GM19193 (cell line): ENCODE results near the gene ZFHX3.

Experiments
- POLR2A ChIP-seq: IDR thresholded peaks from 4 replicates; pipeline ENCODE4 v1.6.1; 2011; ENCODE audit not compliant: insufficient read depth, insufficient read length; ENCODE audit errors: extremely low read depth

ZFHX3 gene

GRCh38 chr16:72896485-72897118 is 151.3 kb downstream of the ZFHX3 start:
- no peak for TF ChIP-seq POLR2A

GRCh38 chr16:72895951-72896350 is 152.0 kb downstream of the ZFHX3 start:
- TF ChIP-seq POLR2A, result no peak

- no peak for TF ChIP-seq POLR2A
These were observed 153.4 kb downstream of the ZFHX3 start for GRCh38 chr16:72894293-72895151.

DNA sequence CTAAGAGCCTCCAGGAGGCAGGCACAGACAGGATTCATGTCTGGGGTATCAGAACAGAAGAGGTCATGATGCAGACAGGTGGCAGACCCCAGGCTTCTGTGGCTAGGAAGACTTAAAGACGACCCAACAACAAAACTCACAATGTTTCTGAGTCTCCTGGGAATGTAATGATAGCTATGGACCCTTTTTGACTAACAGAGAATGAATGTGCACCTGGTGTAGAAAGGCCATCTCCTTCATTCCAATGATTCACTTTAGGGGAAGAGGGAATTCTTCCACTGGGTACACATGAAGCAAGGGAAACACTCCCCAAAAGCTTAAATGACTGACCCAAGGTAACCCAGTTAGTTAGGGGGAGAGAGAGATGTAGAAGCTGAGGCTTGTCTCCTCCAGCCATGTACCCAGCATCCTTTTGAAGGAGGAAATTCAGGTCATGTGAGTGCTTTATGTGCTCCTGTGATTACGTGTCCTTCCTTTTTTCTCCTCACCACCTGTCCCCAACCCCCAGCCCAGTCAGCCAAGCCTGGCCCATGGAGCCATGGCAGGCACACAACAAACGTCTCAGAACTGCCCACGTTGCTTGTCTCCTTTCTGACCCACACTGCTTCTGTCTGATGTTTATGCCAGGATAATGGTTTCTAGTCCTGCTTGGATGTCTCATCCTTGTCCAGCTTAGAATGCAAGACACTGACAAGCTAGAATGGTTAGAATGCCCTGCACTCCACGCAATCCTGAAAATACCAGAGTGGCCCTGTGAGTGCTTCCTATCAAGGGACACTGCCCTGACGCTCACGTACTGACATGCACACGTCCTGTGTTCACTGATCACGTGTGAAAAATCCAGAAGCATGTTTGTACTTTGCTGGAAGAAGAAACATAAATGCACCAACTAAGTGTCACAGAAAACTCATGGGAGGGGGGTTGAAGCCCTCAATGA is 156.4 kb downstream of the ZFHX3 start:
- no peak for TF ChIP-seq POLR2A

DNA sequence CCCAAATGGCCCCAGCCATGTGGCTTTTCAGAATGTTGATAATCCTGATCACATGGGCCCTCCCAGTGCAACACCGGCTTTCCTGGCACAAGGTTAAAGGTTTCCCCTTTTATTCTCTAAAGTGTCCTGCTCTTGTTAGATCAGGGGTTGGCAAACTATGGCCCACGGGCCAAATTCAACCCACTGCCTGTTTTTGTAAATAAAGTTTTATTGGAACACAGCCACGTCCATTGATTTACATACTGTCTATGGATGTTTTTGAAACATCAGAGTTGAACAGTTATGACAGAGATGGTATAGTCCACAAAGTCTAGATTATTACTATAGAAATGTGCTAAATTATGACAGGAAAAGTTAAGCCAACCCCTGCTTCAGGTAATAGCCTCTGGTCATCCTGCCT is 157.3 kb downstream of the ZFHX3 start:
- TF ChIP-seq POLR2A, result no peak

GRCh38 chr16:72889616-72890582 is 158.0 kb downstream of the ZFHX3 start:
- no peak for TF ChIP-seq POLR2A

DNA sequence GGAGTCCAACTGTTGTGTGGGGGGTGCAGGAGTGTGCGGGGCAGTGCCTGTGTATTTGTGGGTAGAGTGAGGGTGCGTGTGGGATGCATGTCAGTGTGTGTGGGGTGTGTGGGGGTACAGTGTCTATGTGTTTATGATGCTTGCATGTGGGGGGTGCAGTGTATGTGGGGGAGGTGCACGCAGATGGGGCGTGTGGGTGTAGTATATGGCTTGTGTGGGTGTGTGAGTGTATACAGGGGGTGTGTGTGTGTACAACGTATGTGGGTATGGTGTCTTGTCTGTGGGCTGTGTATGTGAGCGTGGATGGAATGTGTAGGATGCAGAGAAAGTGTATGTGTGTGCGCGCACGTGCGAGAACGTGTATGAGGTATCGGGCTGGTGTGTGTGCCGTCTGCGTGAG is 160.4 kb downstream of the ZFHX3 start:
- no peak for TF ChIP-seq POLR2A

DNA sequence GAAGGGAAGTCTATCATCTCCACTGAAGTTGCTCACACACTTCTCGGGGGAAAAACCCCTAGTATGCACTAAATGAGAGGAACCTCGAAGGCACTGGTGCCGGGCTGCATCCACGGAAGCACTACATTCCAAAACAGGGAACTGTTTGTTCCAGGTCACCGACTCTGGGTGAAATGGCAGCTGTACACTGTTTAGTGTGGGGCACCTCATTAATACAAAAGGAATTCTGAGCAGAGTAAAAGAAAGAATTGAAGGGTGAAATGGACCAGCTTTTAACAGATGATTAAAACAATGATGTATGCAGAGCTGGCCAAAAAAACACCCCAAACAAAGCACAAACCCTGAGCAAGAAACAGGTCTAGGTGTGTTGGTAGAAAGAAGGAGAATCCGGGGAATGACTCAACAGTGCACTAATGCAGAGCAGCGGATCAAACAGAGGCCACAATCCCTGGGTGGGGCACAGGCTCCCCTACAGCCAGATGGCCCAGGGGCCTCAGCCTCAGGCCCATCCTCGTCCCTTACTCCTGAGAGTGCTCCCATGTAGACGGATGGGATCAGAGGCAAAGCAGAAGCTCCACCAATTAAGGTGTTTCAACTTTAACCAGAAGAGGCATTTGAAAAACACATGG is 161.5 kb downstream of the ZFHX3 start:
- TF ChIP-seq POLR2A, result no peak

DNA sequence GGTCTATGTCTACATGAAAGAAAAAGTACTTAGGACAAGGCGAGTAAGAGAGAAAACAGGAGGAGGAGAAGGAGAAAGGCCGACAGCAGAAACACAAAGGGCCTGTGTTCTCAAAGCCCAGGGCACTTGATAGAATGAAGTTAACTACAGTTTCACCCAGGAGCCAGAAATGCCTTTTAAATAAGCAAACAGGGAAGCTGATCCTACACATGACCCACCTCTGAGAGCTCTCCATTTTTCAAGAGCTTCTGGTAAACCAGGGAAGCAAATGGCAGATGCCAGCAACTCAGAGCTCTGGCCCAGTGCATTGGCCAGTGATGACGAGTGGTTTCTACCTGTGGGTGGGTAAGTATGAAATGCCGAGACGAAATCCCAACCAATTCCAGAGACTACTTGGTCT is 163.4 kb downstream of the ZFHX3 start:
- TF ChIP-seq POLR2A, result no peak

DNA sequence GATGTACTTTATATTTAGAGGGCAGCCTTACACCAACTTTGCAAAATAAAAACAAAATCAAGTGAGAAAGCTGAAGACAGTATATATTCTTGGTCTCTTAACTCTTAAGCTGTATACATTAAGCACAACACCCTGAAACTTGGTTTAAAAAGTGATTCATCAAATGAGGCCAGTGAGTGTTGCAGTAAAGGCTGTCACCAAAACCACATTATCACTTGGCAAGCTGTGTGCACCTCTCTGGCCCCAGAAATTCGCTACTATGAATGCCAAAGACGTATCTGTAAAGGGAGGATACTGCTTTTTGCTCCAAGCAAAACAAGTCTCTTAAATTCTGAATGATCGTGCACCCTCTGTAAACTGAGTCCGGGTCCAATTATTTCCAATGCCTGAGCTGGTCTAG is 163.9 kb downstream of the ZFHX3 start:
- TF ChIP-seq POLR2A, result no peak

DNA sequence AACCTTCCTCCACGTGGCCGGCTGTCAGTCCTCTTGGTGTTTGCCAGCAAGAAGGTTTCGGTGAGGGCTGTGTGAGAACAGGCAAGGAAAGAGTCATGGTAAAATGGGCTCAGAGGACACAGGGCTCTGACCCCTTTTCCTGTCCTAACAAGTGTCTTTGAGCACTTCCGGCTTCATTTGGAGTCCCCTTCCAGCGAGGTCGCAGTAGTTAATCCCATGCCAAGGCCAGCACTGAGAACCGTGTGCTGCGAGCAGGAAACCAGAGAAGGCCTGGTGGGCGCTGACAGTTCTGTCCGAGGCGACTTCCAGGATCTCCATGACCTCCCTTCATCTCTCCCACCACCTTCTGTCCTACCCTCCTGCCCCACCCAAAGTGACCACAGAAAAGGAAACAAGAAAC is 168.1 kb downstream of the ZFHX3 start:
- TF ChIP-seq POLR2A, result no peak

DNA sequence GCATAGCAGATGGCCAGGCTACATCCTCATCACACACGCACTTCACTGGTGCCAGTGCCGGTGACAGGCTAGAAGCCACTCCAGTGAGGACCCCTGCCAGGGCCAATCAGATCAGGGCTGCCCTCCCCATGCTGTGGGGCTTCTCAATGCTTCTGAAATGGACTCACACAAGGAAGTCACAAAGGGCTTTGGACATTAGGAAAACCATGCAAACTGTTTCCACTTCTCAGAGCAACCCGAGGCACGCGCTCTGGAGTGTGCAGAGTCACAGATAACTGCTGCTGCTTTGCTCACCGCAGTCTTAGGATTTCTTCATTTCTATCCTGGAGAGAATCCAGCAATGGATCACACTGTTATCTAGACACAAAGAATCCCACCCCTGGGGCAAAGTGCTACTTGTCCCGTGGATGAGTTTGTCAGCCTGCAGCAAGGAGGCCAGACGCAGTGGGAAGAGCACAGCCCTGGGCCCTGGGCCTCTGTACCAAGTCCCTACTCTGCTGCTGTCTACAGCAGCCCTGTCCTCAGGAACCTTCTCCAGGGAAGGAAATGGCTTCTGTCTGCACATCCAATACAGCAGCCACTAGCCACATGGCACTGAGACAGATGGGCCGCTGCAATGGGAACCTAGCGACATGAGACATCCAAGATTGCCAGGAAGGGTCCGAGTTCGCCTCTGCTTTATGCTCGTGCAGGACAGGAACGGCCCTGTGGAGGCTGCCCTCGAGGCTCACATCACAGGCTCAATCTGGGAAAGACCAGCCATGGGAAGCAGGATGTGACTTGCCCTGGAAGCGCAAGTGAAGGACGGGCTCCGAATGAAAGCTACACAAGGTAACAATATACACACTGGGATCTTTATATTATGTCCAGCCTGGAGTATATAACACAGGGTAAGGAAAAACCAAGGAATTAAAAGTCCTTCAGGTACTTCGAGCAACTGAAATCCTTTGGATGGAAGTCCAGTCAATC is 169.3 kb downstream of the ZFHX3 start:
- TF ChIP-seq POLR2A, result no peak
